ENCODE results near the gene GPR152.

Gene GPR152, protein sequence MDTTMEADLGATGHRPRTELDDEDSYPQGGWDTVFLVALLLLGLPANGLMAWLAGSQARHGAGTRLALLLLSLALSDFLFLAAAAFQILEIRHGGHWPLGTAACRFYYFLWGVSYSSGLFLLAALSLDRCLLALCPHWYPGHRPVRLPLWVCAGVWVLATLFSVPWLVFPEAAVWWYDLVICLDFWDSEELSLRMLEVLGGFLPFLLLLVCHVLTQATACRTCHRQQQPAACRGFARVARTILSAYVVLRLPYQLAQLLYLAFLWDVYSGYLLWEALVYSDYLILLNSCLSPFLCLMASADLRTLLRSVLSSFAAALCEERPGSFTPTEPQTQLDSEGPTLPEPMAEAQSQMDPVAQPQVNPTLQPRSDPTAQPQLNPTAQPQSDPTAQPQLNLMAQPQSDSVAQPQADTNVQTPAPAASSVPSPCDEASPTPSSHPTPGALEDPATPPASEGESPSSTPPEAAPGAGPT

DNA sequence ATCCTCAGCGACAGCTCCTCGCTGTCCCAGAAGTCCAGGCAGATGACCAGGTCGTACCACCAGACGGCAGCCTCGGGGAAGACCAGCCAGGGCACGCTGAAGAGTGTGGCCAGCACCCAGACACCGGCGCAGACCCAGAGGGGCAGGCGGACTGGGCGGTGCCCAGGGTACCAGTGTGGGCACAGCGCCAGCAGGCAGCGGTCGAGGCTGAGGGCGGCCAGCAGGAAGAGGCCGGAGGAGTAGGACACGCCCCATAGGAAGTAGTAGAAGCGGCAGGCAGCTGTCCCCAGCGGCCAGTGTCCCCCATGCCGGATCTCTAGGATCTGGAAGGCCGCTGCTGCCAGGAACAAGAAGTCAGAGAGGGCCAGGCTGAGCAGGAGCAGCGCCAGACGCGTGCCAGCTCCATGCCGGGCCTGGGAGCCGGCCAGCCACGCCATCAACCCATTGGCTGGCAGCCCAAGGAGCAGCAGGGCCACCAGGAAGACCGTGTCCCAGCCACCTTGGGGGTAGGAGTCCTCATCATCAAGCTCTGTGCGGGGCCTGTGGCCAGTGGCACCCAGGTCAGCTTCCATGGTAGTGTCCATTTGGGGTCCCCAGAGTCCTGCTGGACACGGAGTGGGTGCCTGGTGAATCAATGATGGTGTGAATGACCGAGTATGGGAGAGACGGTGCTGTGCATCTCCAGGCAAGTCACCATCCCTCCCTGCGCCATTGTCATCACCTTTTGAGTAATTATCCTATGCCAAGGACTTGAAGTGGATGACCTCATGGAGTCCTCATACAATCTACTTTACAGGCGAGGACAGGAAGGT lies at the start of gene GPR152:
Gene GPR152, minus strand, starts transcription at position 589 of the 812 bp plus-strand sequence. Its CDS starts 5 bp downstream, at position 584.
- no peak for DNase-seq

GRCh38 chr11:67501854-67502253 lies 49.3 kb upstream of the GPR152 start:
- no peak for DNase-seq

- no peak for DNase-seq
Measured at GRCh38 chr11:67500831-67501715, 48.5 kb upstream of the GPR152 start.

DNA sequence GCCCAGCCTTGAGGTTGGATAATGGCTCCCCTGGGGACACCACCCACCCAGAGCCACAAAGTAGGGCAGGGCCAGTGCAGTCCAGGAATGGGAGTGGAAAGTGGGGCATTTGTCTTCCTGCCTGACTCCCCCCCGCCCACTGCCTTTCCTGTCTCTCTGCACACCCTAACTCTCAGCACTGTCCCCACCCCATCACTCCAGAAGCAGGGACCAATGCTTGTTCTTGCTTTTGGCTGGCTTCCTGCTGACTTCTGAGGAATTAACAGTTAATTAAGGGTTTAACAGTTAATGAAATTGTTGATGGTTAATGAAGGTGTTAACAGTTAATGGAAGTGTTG lies 47.9 kb upstream of the GPR152 start:
- DNase-seq, result no peak

DNA sequence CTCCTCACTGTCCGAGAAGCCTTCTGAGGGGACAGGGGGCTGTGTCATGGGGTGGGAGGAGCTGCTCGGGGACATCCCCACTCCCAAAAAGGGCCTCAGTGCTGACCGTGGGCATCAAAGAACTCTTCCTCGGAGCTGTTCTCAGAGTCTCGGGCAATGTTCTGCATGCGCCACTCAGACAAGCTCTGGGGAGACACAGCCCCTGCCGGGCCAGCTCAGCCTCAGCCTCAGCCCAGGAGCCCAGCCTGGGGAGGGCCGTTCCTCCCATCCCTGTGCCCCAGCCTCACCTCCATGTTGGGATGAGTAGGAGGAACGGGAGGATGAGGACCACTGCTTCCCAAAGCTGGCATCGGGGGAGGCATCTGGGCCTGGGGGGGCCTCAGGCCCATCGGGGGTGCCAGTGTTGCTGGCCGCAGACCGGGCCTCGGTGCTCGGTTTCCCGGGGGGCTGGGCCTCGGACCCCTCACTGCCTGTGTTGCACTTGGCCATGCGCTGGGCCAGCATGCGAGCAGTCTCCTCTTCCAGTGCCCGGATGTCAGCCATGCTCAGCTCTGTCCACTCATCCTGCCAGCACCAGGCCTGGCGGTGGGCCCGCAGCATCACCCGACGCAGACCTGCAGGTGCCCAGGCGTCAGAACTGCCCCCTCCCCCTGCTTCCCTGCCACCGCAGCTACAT lies 47.4 kb upstream of the GPR152 start:
- DNase-seq, result no peak

DNA sequence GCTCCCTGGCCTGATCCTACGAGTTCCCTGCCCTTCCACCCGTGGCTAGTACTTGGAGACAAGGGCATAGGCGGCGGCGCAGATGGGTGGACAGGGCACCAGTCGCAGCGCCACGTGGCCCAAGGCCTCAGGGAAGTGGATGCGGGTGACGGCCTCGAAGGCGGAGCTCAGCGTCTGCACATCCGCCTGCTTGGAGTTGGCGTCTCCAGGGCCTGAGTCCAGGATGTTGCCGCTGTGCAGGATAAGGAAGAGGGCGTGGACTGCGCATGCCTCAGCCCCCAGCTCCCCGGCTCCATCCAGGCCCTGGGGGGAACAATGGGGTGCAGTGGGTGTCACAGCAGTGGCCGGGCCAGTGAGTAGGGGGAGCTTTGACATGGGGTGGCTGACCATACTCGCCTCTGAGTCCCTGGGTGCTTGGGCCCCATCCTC lies 46.0 kb upstream of the GPR152 start:
- no peak for DNase-seq

DNA sequence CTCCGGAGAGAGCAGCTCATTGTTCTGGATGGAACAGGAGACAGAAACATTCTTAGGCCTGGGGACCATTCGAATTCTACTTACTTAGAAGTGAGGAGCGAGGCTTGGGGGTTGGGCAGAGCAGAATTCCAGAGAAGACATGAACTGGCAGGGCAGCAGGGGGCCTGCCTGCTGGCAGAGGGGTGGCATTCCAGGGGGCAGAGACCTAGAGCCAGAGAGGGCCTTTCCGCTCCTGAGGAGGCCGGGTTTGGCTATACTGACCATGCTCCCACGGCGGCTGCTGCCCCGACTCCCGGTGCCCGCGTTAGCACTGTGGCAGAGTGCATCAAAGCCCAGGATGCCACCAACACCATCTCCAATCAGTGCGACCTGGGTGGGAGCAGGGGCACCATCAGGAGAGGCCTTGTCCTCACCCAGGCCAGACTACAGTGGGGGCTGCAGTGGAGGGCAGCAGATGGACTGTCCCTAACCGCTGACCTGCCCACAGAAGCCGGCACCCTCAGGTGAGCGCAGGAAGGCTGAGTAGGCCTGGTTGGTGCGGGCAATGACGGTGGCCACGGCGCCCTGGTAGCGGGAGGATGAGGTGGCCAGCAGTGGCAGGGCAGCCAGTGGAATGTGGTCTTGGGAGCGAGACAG lies 45.2 kb upstream of the GPR152 start:
- no peak for DNase-seq

GRCh38 chr11:67496113-67496512 lies 43.6 kb upstream of the GPR152 start:
- no peak for DNase-seq

- DNase-seq, result no peak
Measured at GRCh38 chr11:67495234-67496005, 42.9 kb upstream of the GPR152 start.

DNA sequence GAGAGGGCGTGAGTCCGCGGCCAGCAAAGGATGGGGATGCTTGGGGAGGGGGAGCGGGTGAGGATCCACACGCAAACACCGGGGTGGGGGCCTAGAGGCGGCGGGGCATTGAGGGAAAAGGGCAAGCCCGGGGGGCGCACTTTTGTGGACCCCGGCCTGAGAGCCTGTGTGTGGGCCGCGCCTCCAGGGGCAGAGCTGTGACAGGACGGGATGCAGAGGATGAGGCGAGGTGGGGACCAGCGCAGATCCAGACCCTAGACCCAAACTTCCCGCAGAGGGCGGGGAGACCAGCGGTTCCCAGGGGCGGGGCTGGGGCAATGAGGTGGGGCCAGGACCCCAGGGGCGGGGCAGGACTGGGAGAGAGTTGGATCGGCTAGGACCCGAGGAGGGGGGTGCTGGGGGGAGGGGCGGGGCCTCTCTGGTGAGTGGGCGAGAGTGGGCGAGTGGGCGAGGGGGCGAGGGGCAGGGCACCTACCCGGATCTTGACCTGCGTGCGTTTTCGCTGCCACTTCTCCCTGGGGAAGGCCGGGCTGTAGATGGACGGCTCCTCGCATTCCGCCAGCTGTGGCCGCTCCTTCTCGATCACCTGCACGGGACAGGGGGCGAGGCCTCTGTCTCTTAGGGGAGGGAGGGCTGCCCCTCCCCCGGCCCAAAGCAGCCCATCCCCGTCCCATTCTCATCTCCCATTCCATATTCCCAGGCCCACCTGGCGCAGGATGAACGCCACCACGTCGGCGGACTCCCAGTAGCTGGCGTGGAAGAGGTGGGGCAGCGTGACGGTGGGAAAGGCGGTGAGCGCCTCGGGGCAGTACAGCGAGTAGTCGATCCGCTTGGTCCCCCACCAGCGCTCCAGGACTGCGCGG lies 42.1 kb upstream of the GPR152 start:
- DNase-seq, result no peak

DNA sequence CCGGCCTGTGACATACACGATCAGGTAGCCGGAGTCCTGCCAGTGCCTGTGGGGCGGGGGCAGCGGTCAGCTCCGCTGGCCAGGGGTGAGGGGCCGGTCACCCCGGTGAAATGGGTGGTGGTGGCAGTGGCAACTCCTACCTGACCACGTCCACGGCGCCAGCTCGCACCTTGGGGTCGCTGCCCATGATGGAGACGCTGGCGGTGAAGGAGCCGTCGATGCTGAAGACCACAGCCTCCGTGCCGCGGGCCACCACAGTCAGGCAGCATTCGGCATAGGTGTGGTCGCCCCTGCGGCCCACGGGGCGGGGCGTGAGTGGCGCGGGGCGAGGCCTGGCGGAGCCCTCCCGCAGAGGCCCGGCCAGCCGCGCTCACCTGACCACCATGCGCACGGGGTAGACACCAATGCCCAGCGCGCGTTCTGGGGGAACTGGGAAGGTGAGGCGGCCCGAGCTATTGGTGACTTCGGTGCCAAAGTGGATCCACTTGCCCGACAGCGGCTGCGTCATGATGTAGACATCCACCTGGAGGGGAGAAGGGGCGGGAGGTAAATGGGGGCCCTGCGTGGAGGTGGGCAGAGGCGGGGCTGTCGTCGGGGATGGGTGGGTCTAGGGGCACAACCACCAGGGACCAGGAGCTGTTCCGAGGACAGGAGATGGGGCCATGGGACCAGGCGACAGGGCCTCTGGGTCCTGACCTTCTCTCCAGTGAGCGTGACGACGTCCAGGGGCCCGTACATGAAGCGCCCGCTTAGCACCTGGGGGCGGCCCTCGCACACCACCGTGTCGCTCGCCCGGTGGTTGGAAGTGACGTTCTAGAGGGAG lies 41.2 kb upstream of the GPR152 start:
- DNase-seq, result no peak

DNA sequence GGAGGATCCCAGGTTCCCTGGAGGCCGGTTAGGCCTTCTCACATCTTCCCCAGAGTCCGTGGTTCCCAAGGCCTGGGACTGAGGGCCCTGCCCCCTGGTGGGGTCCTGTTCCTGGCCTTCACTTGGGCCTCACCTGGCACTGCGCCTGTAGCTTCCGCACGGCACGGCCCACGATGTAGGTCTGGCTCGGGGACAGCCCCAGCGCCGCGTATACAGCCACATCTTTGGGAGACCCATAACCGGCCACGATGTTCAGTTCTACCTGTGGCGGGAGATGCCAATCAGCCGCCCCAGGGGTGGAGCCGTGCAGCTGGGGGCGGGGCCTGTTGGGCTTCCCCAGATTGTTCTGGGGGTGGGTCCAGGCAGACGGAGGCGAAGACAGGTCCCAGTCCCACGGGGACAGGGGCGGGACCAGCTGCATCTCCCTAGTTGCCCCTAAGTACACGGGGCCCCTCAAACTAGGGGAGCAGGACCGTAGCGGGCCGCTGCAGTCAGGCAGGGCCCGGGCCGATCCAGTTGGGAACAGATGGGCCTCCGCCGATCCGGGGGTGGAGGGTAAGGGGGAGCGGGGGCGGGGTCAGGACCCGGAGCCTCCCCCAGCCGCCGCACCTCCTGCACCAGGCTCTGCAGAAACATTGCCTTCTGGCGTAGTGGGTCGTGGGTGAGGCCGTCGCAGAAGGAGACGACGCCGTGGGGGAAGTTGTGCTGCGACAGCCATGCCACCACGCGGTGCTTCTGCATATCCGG lies 40.4 kb upstream of the GPR152 start:
- no peak for DNase-seq

DNA sequence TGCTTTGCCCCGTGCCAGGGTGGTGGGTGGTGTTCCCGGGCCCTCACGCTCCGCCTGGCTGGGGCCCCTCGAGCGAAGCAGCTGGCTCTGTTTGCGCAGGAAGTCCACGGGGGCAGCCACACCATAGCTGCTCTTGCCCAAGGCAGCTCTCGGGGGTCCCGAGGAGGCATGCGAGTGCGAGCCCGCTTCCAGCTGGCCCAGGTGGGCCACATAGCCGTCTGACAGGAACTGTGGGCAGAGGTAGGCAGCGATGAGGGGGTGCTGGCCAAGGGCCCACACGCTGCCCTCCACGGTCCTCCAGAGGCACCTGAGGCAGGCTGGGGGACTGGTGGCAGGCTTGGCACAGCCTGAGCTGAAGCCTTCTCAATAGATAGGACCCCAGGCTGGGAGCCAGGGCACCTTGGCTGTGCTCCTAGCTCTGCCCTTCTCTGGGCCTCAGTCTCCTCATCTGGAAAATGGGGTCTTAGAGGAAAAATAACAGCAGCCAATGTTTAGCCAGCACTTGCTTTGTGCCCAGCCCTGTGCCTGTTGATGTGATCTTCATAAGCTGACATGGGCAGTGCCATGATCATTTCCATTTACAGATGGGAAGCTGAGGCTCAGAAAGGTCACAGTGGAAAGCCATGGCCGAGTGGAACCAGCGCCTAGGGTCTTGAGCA lies 39.7 kb upstream of the GPR152 start:
- DNase-seq, result no peak

GRCh38 chr11:67491276-67492068 lies 38.9 kb upstream of the GPR152 start:
- DNase-seq, result no peak

DNA sequence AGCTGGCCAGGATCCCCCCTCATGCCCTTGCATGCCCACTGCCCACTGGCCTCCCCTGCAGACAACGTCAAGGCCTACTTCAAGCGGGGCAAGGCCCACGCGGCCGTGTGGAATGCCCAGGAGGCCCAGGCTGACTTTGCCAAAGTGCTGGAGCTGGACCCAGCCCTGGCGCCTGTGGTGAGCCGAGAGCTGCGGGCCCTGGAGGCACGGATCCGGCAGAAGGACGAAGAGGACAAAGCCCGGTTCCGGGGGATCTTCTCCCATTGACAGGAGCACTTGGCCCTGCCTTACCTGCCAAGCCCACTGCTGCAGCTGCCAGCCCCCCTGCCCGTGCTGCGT lies 38.2 kb upstream of the GPR152 start:
- DNase-seq, result no peak

GRCh38 chr11:67489885-67490726 lies 37.6 kb upstream of the GPR152 start:
- DNase-seq, result no peak

All from cerebellar nuclear complex (tissue), 1 donor.